GM10248 (cell line): ENCODE measurements around the gene TCL1A.
"Not testable (repeated sequence)": the region's sequence is repeated elsewhere in the genome, so short reads cannot be mapped to it uniquely, and the experiment has no call there.

Experiments used
- CTCF ChIA-PET: fragments of 300-600 bp; sonication (Branson Sonifier 250); formaldehyde crosslinking; extraction: SDS; loops from one replicate; lab custom pipeline; 2021; ENCODE audit warnings: antibody characterized with exemption; lab: Yijun Ruan, JAX
- POLR2A ChIA-PET: fragments of 350-650 bp; sonication (Branson Sonifier 250); formaldehyde crosslinking; extraction: SDS; loops from one replicate; lab custom pipeline; 2020; ENCODE audit warnings: antibody characterized with exemption; lab: Yijun Ruan, JAX
- DNase-seq: peaks from one replicate; pipeline ENCODE4 v3.0.0; 2012; ENCODE audit errors: extremely low spot score
- TF ChIP-seq, protein P1 (sequence below): IDR thresholded peaks from 2 replicates; pipeline ENCODE4 v1.5.1; 2012; ENCODE audit warnings: mild to moderate bottlenecking, low read depth; ENCODE audit errors: extremely low read depth, missing control alignments, control extremely low read depth

The TCL1A gene

GRCh38 chr14:95668235-95668772 lies 45.6 kb downstream of the TCL1A start:
- ChIA-PET CTCF (interaction anchor here (1.1 to 7.9 kb wide), 4 partner anchors 13 to 106 kb away, joined by 3 to 49 read pairs (median 5); partner anchors contain the start of gene TCL1B), POLR2A (no interaction called here)
- no peak for DNase-seq
- TF ChIP-seq, protein P1, sequence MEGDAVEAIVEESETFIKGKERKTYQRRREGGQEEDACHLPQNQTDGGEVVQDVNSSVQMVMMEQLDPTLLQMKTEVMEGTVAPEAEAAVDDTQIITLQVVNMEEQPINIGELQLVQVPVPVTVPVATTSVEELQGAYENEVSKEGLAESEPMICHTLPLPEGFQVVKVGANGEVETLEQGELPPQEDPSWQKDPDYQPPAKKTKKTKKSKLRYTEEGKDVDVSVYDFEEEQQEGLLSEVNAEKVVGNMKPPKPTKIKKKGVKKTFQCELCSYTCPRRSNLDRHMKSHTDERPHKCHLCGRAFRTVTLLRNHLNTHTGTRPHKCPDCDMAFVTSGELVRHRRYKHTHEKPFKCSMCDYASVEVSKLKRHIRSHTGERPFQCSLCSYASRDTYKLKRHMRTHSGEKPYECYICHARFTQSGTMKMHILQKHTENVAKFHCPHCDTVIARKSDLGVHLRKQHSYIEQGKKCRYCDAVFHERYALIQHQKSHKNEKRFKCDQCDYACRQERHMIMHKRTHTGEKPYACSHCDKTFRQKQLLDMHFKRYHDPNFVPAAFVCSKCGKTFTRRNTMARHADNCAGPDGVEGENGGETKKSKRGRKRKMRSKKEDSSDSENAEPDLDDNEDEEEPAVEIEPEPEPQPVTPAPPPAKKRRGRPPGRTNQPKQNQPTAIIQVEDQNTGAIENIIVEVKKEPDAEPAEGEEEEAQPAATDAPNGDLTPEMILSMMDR: no peak

GRCh38 chr14:95667249-95667693 lies 46.7 kb downstream of the TCL1A start:
- TF ChIP-seq, protein P1: no peak
- POLR2A ChIA-PET: no interaction called here
- DNase-seq: no peak
- CTCF ChIA-PET: interaction anchor here (0.8 to 1.8 kb wide), 9 partner anchors 12 to 107 kb away, joined by 3 to 6 read pairs (median 4); no protein-coding TSS in a partner anchor

- TF ChIP-seq, protein P1: no peak
- ChIA-PET CTCF (interaction anchor here (0.8 to 1.8 kb wide), 6 partner anchors 11 to 52 kb away, joined by 3 to 6 read pairs (median 4); no protein-coding TSS in a partner anchor), POLR2A (no interaction called here)
- no peak for DNase-seq
These were observed 47.5 kb downstream of the TCL1A start for GRCh38 chr14:95666450-95666849.

DNA sequence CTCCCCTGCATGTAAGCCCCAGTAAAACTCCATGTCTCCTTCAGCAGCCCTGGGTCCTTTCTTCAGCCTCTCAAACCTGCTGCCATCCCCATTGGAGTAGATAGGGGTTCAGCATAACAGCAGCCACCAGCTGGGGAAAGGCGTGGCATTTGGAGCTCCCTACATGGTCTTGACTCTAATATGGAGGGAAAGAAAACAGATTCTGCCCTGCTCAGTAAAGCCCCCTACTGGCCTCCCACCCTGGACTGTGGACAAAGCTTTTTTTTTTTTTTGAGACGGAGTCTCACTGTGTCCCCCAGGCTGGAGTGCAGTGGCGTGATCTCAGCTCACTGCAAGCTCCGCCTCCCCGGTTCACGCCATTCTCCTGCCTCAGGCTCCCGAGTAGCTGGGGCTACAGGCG lies 48.4 kb downstream of the TCL1A start:
- not testable (repeated sequence) for DNase-seq
- POLR2A ChIA-PET: interaction anchor here (1.0 kb wide), 1 partner anchor 49 kb away, joined by 4 read pairs; no protein-coding TSS in a partner anchor

DNA sequence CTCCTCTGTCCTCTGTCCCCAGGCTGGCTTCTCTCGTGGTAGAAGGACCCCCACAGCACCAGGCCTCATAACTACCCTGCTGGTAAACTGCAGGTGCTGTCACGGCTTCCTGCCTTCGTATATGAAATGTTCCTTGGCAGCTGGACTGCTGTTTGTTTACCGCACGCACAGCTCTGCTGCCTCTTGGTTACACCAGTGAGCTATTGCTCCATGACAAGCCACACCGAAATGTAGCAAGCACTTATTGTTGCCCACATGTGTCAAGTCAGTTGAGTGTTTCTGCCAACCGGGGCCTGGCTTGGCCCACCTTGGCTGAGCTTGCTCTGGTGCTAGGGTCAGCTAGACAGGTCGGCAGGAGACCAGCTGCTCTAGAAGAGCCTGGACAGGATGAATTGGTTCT lies 49.4 kb downstream of the TCL1A start:
- peak; percentile 43 for DNase-seq
- CTCF ChIA-PET: interaction anchor here (0.7 to 3.6 kb wide), 7 partner anchors 10 to 61 kb away, joined by 3 to 15 read pairs (median 3); no protein-coding TSS in a partner anchor

More for the DNA sequence above, 48.4 kb downstream of the TCL1A start:
- CTCF ChIA-PET: interaction anchor here (0.9 to 3.6 kb wide), 6 partner anchors 9 to 27 kb away, joined by 3 to 15 read pairs (median 3); no protein-coding TSS in a partner anchor

GRCh38 chr14:95664066-95664465 lies 49.9 kb downstream of the TCL1A start:
- ChIA-PET POLR2A (no interaction called here), CTCF (interaction anchor here (0.9 to 3.6 kb wide), 6 partner anchors 11 to 61 kb away, joined by 3 to 15 read pairs (median 4); no protein-coding TSS in a partner anchor)
- DNase-seq: no peak
- TF ChIP-seq, protein P1: no peak

More for the DNA sequence above, 49.4 kb downstream of the TCL1A start:
- TF ChIP-seq, protein P1: no peak
- POLR2A ChIA-PET: no interaction called here
